ENCODE data around the gene FYCO1. TPM values are rescaled to one million over a fixed set of nuclear protein-coding genes. Genes with fewer than 3 reads are reported as not detected.

FYCO1 gene
- total and polyA plus RNA-seq, 2 of the 8 experiments (the other 6 are each of a cell fraction or from before 2014, with no cell fraction given), result 4.8 to 10.8 TPM

DNA sequence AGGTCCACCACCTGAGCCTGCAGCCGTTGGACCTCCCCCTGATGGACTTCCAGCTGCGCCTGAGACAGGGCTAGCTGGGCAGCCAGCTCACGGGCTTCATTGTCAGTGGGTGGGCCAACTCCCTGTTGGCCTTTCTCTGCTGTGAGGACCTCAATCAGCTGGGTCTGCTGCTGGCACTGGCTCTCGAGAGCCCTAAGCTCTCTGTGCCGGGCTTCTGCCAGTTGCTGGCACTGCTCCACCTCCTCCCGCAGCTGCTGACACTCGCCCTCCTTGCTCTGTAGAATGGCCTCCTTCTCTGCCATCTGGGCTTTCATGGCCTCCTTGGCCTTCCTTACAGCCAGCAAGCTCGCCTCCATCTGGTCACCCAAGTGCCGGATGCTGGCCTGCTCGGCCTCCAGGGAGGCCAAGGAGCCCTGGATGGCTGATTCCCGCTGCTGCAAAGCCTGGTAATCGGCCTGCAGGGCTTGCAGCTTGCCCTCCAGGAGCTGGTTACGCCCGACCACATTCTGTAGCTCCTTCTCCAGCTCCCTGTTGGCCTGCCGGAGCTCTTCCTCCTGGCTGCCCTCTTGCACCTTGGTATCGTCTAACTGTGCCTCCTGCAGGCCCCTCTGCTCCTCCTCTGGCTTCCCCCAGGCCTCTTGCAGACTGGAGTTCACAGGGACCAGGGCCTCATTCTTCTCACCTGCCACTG, 28.5 kb downstream of the FYCO1 start:
- H3K36me3 ChIP-seq (ENCODE audit: control insufficient read depth in 2 of 4, insufficient read depth in 4 of 4, low read length in 3 of 4), result peaks cover 25 to 60% (median 48%) of the 10 kb centered on the region in 4 experiments
- no peak overlapping the region for H3K9ac ChIP-seq (replicated peaks in 1 of 4; ENCODE audit: extremely low read depth in 1 of 4, low read depth in 3 of 4, low read length in 3 of 4)
- TF ChIP-seq E2F6 (IDR thresholded peaks at IDR 0.05) (no peak), FOSL1 (IDR thresholded peaks at IDR 0.05; ENCODE audit: insufficient read depth, low read depth, low read length) (no peak), PHF8 (conservative IDR thresholded peaks at IDR 0.05; ENCODE audit: low read depth, low read length) (no peak), SUZ12 (IDR thresholded peaks at IDR 0.05; ENCODE audit: low read length) (no peak), RXRA (IDR thresholded peaks at IDR 0.05; ENCODE audit: insufficient read depth, low read depth, low read length) (no peak), CTCF (IDR thresholded peaks at IDR 0.05; ENCODE audit: control extremely low read depth in 1 of 3, insufficient read depth in 1 of 3, low read depth in 1 of 3, low read length in 3 of 3) (no peak), GABPA (IDR thresholded peaks at IDR 0.05; ENCODE audit: borderline replicate concordance, insufficient read depth, low read length) (no peak), SIN3A (conservative IDR thresholded peaks at IDR 0.05 in 1 of 2, IDR thresholded peaks at IDR 0.05 in 1 of 2; ENCODE audit: low read depth in 1 of 2, low read length in 2 of 2) (no peak)

More for the DNA sequence above, 28.5 kb downstream of the FYCO1 start:
- 89% methylated on average over 12 of the region's 16 CpGs; no CpG with 5 or more reads in 1 of the 2 experiments for WGBS, 2 experiments (ENCODE audit: extremely low coverage in 1 of 2, insufficient coverage in 1 of 2, insufficient read length in 1 of 2, insufficient replicate concordance in 2 of 2, low coverage in 1 of 2, low lambda C conversion rate in 2 of 2, missing lambda C conversion rate in 1 of 2)
- Histone ChIP-seq H2BK12ac (ENCODE audit: low read depth, low read length) (no peak overlapping the region), H2BK5ac (ENCODE audit: low read depth, low read length) (no peak overlapping the region; the same call in 1 of the 2 replicates), H3K79me1 (ENCODE audit: low read depth, low read length) (no peaks in the 10 kb centered on the region), H3K79me2 (ENCODE audit: control insufficient read depth in 1 of 2, insufficient read depth in 2 of 2, low read length in 2 of 2) (no peaks in the 10 kb centered on the region), H2BK120ac (replicated peaks; ENCODE audit: low read depth, low read length) (no peak overlapping the region), H3K14ac (ENCODE audit: insufficient read length) (no peak overlapping the region), H3K56ac (replicated peaks; ENCODE audit: insufficient read length, low read depth, low read length) (no peak overlapping the region), H3K27me3 (replicated peaks in 1 of 4; ENCODE audit: control insufficient read depth in 3 of 4, extremely low read depth in 1 of 4, insufficient read depth in 3 of 4, low read length in 3 of 4) (no peaks in the 10 kb centered on the region), H3K27ac (ENCODE audit: low read depth, low read length) (no peak overlapping the region), H3K4ac (replicated peaks; ENCODE audit: insufficient read length, low read depth, low read length) (no peak overlapping the region), H2BK20ac (ENCODE audit: low read length) (no peak overlapping the region), H3K4me2 (ENCODE audit: insufficient read depth in 1 of 2, low read depth in 2 of 2, low read length in 2 of 2) (no peak overlapping the region), H3K23ac (ENCODE audit: insufficient read length) (no peak overlapping the region), H3K4me3 (ENCODE audit: extremely low read depth in 1 of 4, insufficient read depth in 2 of 4, low read depth in 3 of 4, low read length in 4 of 4) (no peak overlapping the region), H2BK15ac (ENCODE audit: low read length) (no peak overlapping the region), H2AFZ (ENCODE audit: low read length) (no peak overlapping the region), H3K9me3 (ENCODE audit: insufficient read depth in 2 of 2, low read depth in 1 of 2, low read length in 1 of 2) (no peaks in the 10 kb centered on the region), H4K91ac (replicated peaks; ENCODE audit: insufficient read length, low read length) (no peak overlapping the region), H4K20me1 (replicated peaks in 1 of 2; ENCODE audit: control insufficient read depth in 1 of 2, insufficient read depth in 2 of 2, low read length in 2 of 2) (peaks cover 2 to 12% of the 10 kb centered on the region in 2 experiments), H3K23me2 (ENCODE audit: low read depth, low read length) (no peaks in the 10 kb centered on the region), H3K4me1 (replicated peaks in 1 of 4; ENCODE audit: control insufficient read depth in 3 of 4, insufficient read depth in 4 of 4, low read length in 3 of 4) (no peaks in the 10 kb centered on the region), H3K18ac (ENCODE audit: extremely low read depth, low read length) (no peak overlapping the region), H4K5ac (ENCODE audit: insufficient read length, low read depth, low read length) (no peak overlapping the region), H2AK5ac (ENCODE audit: low read depth, low read length) (no peak overlapping the region), H4K8ac (ENCODE audit: extremely low read depth, insufficient read depth, low read length) (no peak overlapping the region)
- FAIRE-seq (no peak), DNase-seq (ENCODE audit: low read depth in 1 of 2, low spot score in 2 of 2) (no peak)
- CTCF ChIA-PET (ENCODE audit: partially characterized antibody), result interaction anchor here (0.5 to 6.7 kb wide), 8 partner anchors 9 to 1641 kb away, joined by 3 to 51 read pairs (median 3); partner anchors contain the start of gene CXCR6
- POLR2A ChIA-PET (ENCODE audit: partially characterized antibody), result interaction anchor here (1.0 to 1.3 kb wide), 2 partner anchors 17 to 131 kb away, joined by 3 to 4 read pairs; no protein-coding TSS in a partner anchor
